Keratinocyte (primary cell): ENCODE measurements around the gene FOXI1. TPM values are rescaled to one million over a fixed set of nuclear protein-coding genes. Genes with fewer than 3 reads are reported as not detected.

Source experiments
- DNase-seq: peaks from one replicate; pipeline ENCODE4 v3.0.0-alpha.2; 2011; ENCODE audit warnings: low read depth, missing footprints, low spot score
- FAIRE-seq: peaks from 2 replicates; lab custom pipeline; 2011; peaks lifted over from hg19 to GRCh38; lab: Jason Lieb, UNC
- H2AFZ ChIP-seq: 2 replicates; pipeline ENCODE4 v1.6.0; 2012; ENCODE audit warnings: low read length, control low read depth, inconsistent platforms; ENCODE audit not compliant: control insufficient read depth
- H3K27ac ChIP-seq: 2 replicates; pipeline ENCODE4 v1.5.1; 2011; ENCODE audit warnings: low read length; ENCODE audit not compliant: control insufficient read depth, insufficient read depth
- H3K27me3 ChIP-seq: 3 replicates; pipeline ENCODE4 v1.6.0; 2011; ENCODE audit warnings: low read length; ENCODE audit not compliant: control insufficient read depth, insufficient read depth; ENCODE audit errors: extremely low read depth
- H3K36me3 ChIP-seq, 2 experiments: 2 replicates in 1 of 2; 3 replicates in 1 of 2; pipeline ENCODE4 v1.5.1; 2011; ENCODE audit warnings: low read length in 2 of 2, mild to moderate bottlenecking in 1 of 2; ENCODE audit not compliant: control insufficient read depth in 2 of 2, insufficient read depth in 2 of 2; ENCODE audit errors: extremely low read depth in 1 of 2
- H3K4me1 ChIP-seq: 3 replicates; pipeline ENCODE4 v1.5.1; 2011; ENCODE audit warnings: low read length; ENCODE audit not compliant: control insufficient read depth, insufficient read depth; ENCODE audit errors: extremely low read depth
- H3K4me2 ChIP-seq: 3 replicates; pipeline ENCODE4 v1.6.0; 2011; ENCODE audit warnings: low read depth, low read length; ENCODE audit not compliant: control insufficient read depth, insufficient read depth; ENCODE audit errors: extremely low read depth
- H3K4me3 ChIP-seq, 3 experiments: fragments of 200-600 bp in 1 of 3; sonication (generic) in 1 of 3; 2 replicates in 2 of 3; 3 replicates in 1 of 3; pipeline ENCODE4 v1.5.1; 2011 to 2016; ENCODE audit warnings: low read length in 3 of 3, mild to moderate bottlenecking in 3 of 3, control low read depth in 2 of 3, inconsistent platforms in 1 of 3, low read depth in 1 of 3, mixed read lengths in 1 of 3, mixed run types in 1 of 3, moderate library complexity in 1 of 3; ENCODE audit not compliant: control insufficient read depth in 2 of 3, insufficient read depth in 2 of 3; ENCODE audit errors: extremely low read depth in 1 of 3
- H3K79me2 ChIP-seq: 2 replicates; pipeline ENCODE4 v1.6.0; 2012; ENCODE audit warnings: low read length; ENCODE audit not compliant: control insufficient read depth, insufficient read depth
- H3K9ac ChIP-seq: 3 replicates; pipeline ENCODE4 v1.6.0; 2011; ENCODE audit warnings: low read length; ENCODE audit not compliant: control insufficient read depth, insufficient read depth; ENCODE audit errors: extremely low read depth
- H3K9me1 ChIP-seq: 3 replicates; pipeline ENCODE4 v1.6.0; 2011; ENCODE audit warnings: low read length; ENCODE audit not compliant: control insufficient read depth, insufficient read depth; ENCODE audit errors: extremely low read depth
- H3K9me3 ChIP-seq: 2 replicates; pipeline ENCODE4 v1.5.1; 2012; ENCODE audit warnings: low read depth, low read length; ENCODE audit not compliant: control insufficient read depth
- H4K20me1 ChIP-seq: 3 replicates; pipeline ENCODE4 v1.6.0; 2011; ENCODE audit warnings: low read length; ENCODE audit not compliant: control insufficient read depth, insufficient read depth; ENCODE audit errors: extremely low read depth
- CTCF ChIP-seq, 3 experiments: IDR thresholded peaks in 1 of 3; conservative IDR thresholded peaks in 1 of 3; optimal IDR thresholded peaks in 1 of 3; 2 replicates in 2 of 3; 3 replicates in 1 of 3; pipeline versions ENCODE3 to v1.5.1; 2011; ENCODE audit warnings: low read length in 3 of 3, mild to moderate bottlenecking in 3 of 3, moderate library complexity in 2 of 3, control low read depth in 1 of 3, inconsistent platforms in 1 of 3; ENCODE audit not compliant: insufficient read depth in 2 of 3; ENCODE audit errors: extremely low read depth in 1 of 3
- EZH2 ChIP-seq: IDR thresholded peaks from one replicate; pipeline ENCODE4 v1.6.1; 2012; ENCODE audit warnings: inconsistent platforms, mild to moderate bottlenecking, low read length, moderate library complexity
- dilution Hi-C: fragments of 300-500 bp; cut with MboI; formaldehyde crosslinking; loops from one replicate; pipeline ENCODE4 v1.7.0; 2020; ENCODE audit warnings: low sequenced_read_pairs; ENCODE audit not compliant: extremely low pct_ligation_motif_present
- polyA plus RNA-seq, 5 experiments: library from polyadenylated mRNA; depleted of rRNA in 3 of 5; stranded (reverse) in 3 of 5; stranded (forward) in 1 of 5; unstranded in 1 of 5; fragments of >200 nt; gene quantifications; 1 replicate in 1 of 5; 2 replicates in 3 of 5; 3 replicates in 1 of 5; pipeline versions ENCODE4 v1.2.1 to v1.2.3, GENCODE V29; 2011 to 2012; ENCODE audit warnings: missing spikeins in 2 of 5, low read depth in 1 of 5, low replicate concordance in 1 of 5

Gene FOXI1
- polyA plus RNA-seq, 1 donor (not counting 4 experiments of a cell fraction or from before 2014, with no cell fraction given): not detected

- Histone ChIP-seq H3K4me2 (no peak overlapping the region), H2AFZ (no peak overlapping the region), H4K20me1 (no peaks in the 10 kb centered on the region), H3K9me3 (no peaks in the 10 kb centered on the region), H3K79me2 (no peaks in the 10 kb centered on the region), H3K27me3 (no peaks in the 10 kb centered on the region), H3K36me3 (no peaks in the 10 kb centered on the region), H3K4me3 (no peak overlapping the region), H3K4me1 (peaks cover 3% of the 10 kb centered on the region), H3K9me1 (no peaks in the 10 kb centered on the region), H3K27ac (no peak overlapping the region), H3K9ac (no peak overlapping the region)
- dilution Hi-C loops: no loop called here
- DNase-seq: no peak
- FAIRE-seq: no peak
- no peak for TF ChIP-seq CTCF (optimal IDR thresholded peaks at IDR 0.05 in 1 of 3, IDR thresholded peaks at IDR 0.05 in 1 of 3, conservative IDR thresholded peaks at IDR 0.05 in 1 of 3; ENCODE audit: extremely low read depth in 1 of 3, insufficient read depth in 2 of 3, low read length in 3 of 3)
- no peak for TF ChIP-seq EZH2
These were observed 20.4 kb downstream of the FOXI1 start for GRCh38 chr5:170126061-170126460.

- H3K36me3 ChIP-seq: no peaks in the 10 kb centered on the region
- H3K4me1 ChIP-seq: no peaks in the 10 kb centered on the region
- H3K9me3 ChIP-seq: no peaks in the 10 kb centered on the region
- H2AFZ ChIP-seq: no peak overlapping the region
- H3K79me2 ChIP-seq: no peaks in the 10 kb centered on the region
- no peaks in the 10 kb centered on the region for H3K27me3 ChIP-seq
- no peak overlapping the region for H3K27ac ChIP-seq
- no peak overlapping the region for H3K4me3 ChIP-seq
- H4K20me1 ChIP-seq: no peaks in the 10 kb centered on the region
- FAIRE-seq: no peak
- no peak overlapping the region for H3K9ac ChIP-seq
- no peak for TF ChIP-seq CTCF (optimal IDR thresholded peaks at IDR 0.05 in 1 of 3, IDR thresholded peaks at IDR 0.05 in 1 of 3, conservative IDR thresholded peaks at IDR 0.05 in 1 of 3; ENCODE audit: extremely low read depth in 1 of 3, insufficient read depth in 2 of 3, low read length in 3 of 3)
- no peak for TF ChIP-seq EZH2
- DNase-seq: no peak
- dilution Hi-C loops: no loop called here
- H3K9me1 ChIP-seq: no peaks in the 10 kb centered on the region
- no peak overlapping the region for H3K4me2 ChIP-seq
These were observed 20.9 kb downstream of the FOXI1 start for GRCh38 chr5:170126626-170127025.
